ENCODE measurements around the gene SPTBN4.

SPTBN4 gene

GRCh38 chr19:40464059-40465024 lies 2.5 kb upstream of the SPTBN4 start:
- H3K36me3 ChIP-seq (ENCODE audit: control insufficient read depth in 1 of 2, insufficient read depth in 2 of 2, low read length in 2 of 2) = no peaks in the 10 kb centered on the region
- H3K18ac ChIP-seq (ENCODE audit: low read length) = peak overlapping the region; percentile 29
- H2BK120ac ChIP-seq (ENCODE audit: insufficient read depth, low read length, poor library complexity) = peak overlapping the region; percentile 75
- no CpG with 5 or more reads among the region's 11 CpGs for WGBS (ENCODE audit: extremely low coverage, insufficient coverage, insufficient read length)
- peak overlapping the region; percentile 6 for H3K4ac ChIP-seq (ENCODE audit: low read depth, low read length)
- peaks cover 11 to 16% of the 10 kb centered on the region in 2 experiments for H3K4me1 ChIP-seq (ENCODE audit: control insufficient read depth in 1 of 2, insufficient read depth in 2 of 2, low read length in 2 of 2)
- peak overlapping the region; percentile 48 for H2AFZ ChIP-seq (ENCODE audit: insufficient read depth, low read length, poor library complexity)
- H2BK12ac ChIP-seq (ENCODE audit: low read length) = peak overlapping the region; percentile 79
- no peak overlapping the region for H3K9ac ChIP-seq (ENCODE audit: low read length)
- peak overlapping the region; percentile 74 for H3K4me2 ChIP-seq (ENCODE audit: low read length)
- H3K27me3 ChIP-seq (ENCODE audit: insufficient read depth, low read length) = peaks cover 16% of the 10 kb centered on the region
- H3K79me2 ChIP-seq (ENCODE audit: control insufficient read depth, insufficient read depth, low read length, poor library complexity) = no peaks in the 10 kb centered on the region
- peak; percentile 95 to 100 for DNase-seq
- peak overlapping the region; percentile 69 for H4K8ac ChIP-seq (ENCODE audit: low read depth, low read length)
- H2BK5ac ChIP-seq (ENCODE audit: low read depth, low read length, poor library complexity) = peak overlapping the region; percentile 50
- H3K14ac ChIP-seq (ENCODE audit: low read length) = peak overlapping the region; percentile 76
- H3K79me1 ChIP-seq (ENCODE audit: low read length) = peaks cover 10% of the 10 kb centered on the region
- peak overlapping the region; percentile 26 for H3K27ac ChIP-seq (ENCODE audit: low read depth, low read length)
- H4K12ac ChIP-seq (ENCODE audit: low read depth, low read length) = peak overlapping the region; percentile 81
- H3K4me3 ChIP-seq (ENCODE audit: low read depth, low read length) = no peak overlapping the region
- H3K23ac ChIP-seq (ENCODE audit: low read length) = no peak overlapping the region
- H3K9me3 ChIP-seq (ENCODE audit: insufficient read depth, low read depth, low read length) = peaks cover 12% of the 10 kb centered on the region
- peak overlapping the region; percentile 70 for H4K91ac ChIP-seq (ENCODE audit: low read depth, low read length)
- H2AK5ac ChIP-seq (ENCODE audit: low read length) = peak overlapping the region; percentile 83

GRCh38 chr19:40465025-40465556 lies 1.7 kb upstream of the SPTBN4 start:
- H3K27me3 ChIP-seq (ENCODE audit: insufficient read depth, low read length) = peaks cover 16% of the 10 kb centered on the region
- H2AFZ ChIP-seq (ENCODE audit: insufficient read depth, low read length, poor library complexity) = peak overlapping the region; percentile 53

GRCh38 chr19:40465557-40466218 lies 1.1 kb upstream of the SPTBN4 start, which contains the start of gene BLVRB:
TSS of gene BLVRB (minus strand) at chr19:40465745. CDS start at chr19:40465688, 57 bp downstream.
- H2BK5ac ChIP-seq (ENCODE audit: low read depth, low read length, poor library complexity) = peak within 1 kb of the TSS; percentile 50
- H4K8ac ChIP-seq (ENCODE audit: low read depth, low read length) = peak within 1 kb of the TSS; percentile 69
- peak; percentile 100 for DNase-seq
- peak within 1 kb of the TSS; percentile 77 for H3K4me3 ChIP-seq (ENCODE audit: low read depth, low read length)
- H4K91ac ChIP-seq (ENCODE audit: low read depth, low read length) = peak within 1 kb of the TSS; percentile 70
- H2AFZ ChIP-seq (ENCODE audit: insufficient read depth, low read length, poor library complexity) = peak within 1 kb of the TSS; percentile 53
- peak within 1 kb of the TSS; percentile 31 for H3K18ac ChIP-seq (ENCODE audit: low read length)
- peak within 1 kb of the TSS; percentile 74 for H3K4me2 ChIP-seq (ENCODE audit: low read length)
- H3K9ac ChIP-seq (ENCODE audit: low read length) = peak within 1 kb of the TSS; percentile 28
- H2AK5ac ChIP-seq (ENCODE audit: low read length) = peak within 1 kb of the TSS; percentile 83
- H2BK120ac ChIP-seq (ENCODE audit: insufficient read depth, low read length, poor library complexity) = peak within 1 kb of the TSS; percentile 75
- no peaks in the 10 kb centered on the region for H3K36me3 ChIP-seq (ENCODE audit: control insufficient read depth in 1 of 2, insufficient read depth in 2 of 2, low read length in 2 of 2)
- H4K12ac ChIP-seq (ENCODE audit: low read depth, low read length) = peak within 1 kb of the TSS; percentile 81
- peaks cover 10% of the 10 kb centered on the region for H3K79me1 ChIP-seq (ENCODE audit: low read length)
- H3K9me3 ChIP-seq (ENCODE audit: insufficient read depth, low read depth, low read length) = peaks cover 12% of the 10 kb centered on the region
- H3K27me3 ChIP-seq (ENCODE audit: insufficient read depth, low read length) = peaks cover 16% of the 10 kb centered on the region
- no peaks in the 10 kb centered on the region for H3K79me2 ChIP-seq (ENCODE audit: control insufficient read depth, insufficient read depth, low read length, poor library complexity)
- no peak within 1 kb of the TSS for H3K23ac ChIP-seq (ENCODE audit: low read length)
- H3K4ac ChIP-seq (ENCODE audit: low read depth, low read length) = peak within 1 kb of the TSS; percentile 6
- no CpG with 5 or more reads among the region's 54 CpGs for WGBS (ENCODE audit: extremely low coverage, insufficient coverage, insufficient read length)
- peak within 1 kb of the TSS; percentile 79 for H2BK12ac ChIP-seq (ENCODE audit: low read length)
- peaks cover 11 to 16% of the 10 kb centered on the region in 2 experiments for H3K4me1 ChIP-seq (ENCODE audit: control insufficient read depth in 1 of 2, insufficient read depth in 2 of 2, low read length in 2 of 2)
- peak within 1 kb of the TSS; percentile 26 for H3K27ac ChIP-seq (ENCODE audit: low read depth, low read length)
- peak within 1 kb of the TSS; percentile 76 for H3K14ac ChIP-seq (ENCODE audit: low read length)

More at GRCh38 chr19:40465025-40465556, 1.7 kb upstream of the SPTBN4 start:
- H4K91ac ChIP-seq (ENCODE audit: low read depth, low read length) = peak overlapping the region; percentile 1
- H2BK12ac ChIP-seq (ENCODE audit: low read length) = no peak overlapping the region
- H3K27ac ChIP-seq (ENCODE audit: low read depth, low read length) = no peak overlapping the region
- H4K12ac ChIP-seq (ENCODE audit: low read depth, low read length) = no peak overlapping the region
- peak; percentile 52 to 61 for DNase-seq
- H2BK120ac ChIP-seq (ENCODE audit: insufficient read depth, low read length, poor library complexity) = peak overlapping the region; percentile 75
- H3K4ac ChIP-seq (ENCODE audit: low read depth, low read length) = peak overlapping the region; percentile 6
- no peak overlapping the region for H3K23ac ChIP-seq (ENCODE audit: low read length)
- H4K8ac ChIP-seq (ENCODE audit: low read depth, low read length) = no peak overlapping the region
- peak overlapping the region; percentile 31 for H3K18ac ChIP-seq (ENCODE audit: low read length)
- peaks cover 12% of the 10 kb centered on the region for H3K9me3 ChIP-seq (ENCODE audit: insufficient read depth, low read depth, low read length)
- H3K79me1 ChIP-seq (ENCODE audit: low read length) = peaks cover 10% of the 10 kb centered on the region
- H3K14ac ChIP-seq (ENCODE audit: low read length) = peak overlapping the region; percentile 76
- no peaks in the 10 kb centered on the region for H3K36me3 ChIP-seq (ENCODE audit: control insufficient read depth in 1 of 2, insufficient read depth in 2 of 2, low read length in 2 of 2)
- peak overlapping the region; percentile 74 for H3K4me2 ChIP-seq (ENCODE audit: low read length)
- peak overlapping the region; percentile 77 for H3K4me3 ChIP-seq (ENCODE audit: low read depth, low read length)
- no peaks in the 10 kb centered on the region for H3K79me2 ChIP-seq (ENCODE audit: control insufficient read depth, insufficient read depth, low read length, poor library complexity)
- H2BK5ac ChIP-seq (ENCODE audit: low read depth, low read length, poor library complexity) = no peak overlapping the region
- H3K9ac ChIP-seq (ENCODE audit: low read length) = peak overlapping the region; percentile 28
- peak overlapping the region; percentile 83 for H2AK5ac ChIP-seq (ENCODE audit: low read length)
- H3K4me1 ChIP-seq (ENCODE audit: control insufficient read depth in 1 of 2, insufficient read depth in 2 of 2, low read length in 2 of 2) = peaks cover 11 to 16% of the 10 kb centered on the region in 2 experiments
- whole genome bisulfite sequencing (ENCODE audit: extremely low coverage, insufficient coverage, insufficient read length) = no CpG with 5 or more reads among the region's 11 CpGs

All from trophoblast cell (in vitro differentiated cells and primary cell).